Measurements from ENCODE around the gene SLBP.

SLBP gene

GRCh38 chr4:1748465-1748995 lies 36.4 kb upstream of the SLBP start:
- DNase-seq: peak; percentile 26 to 72

DNA sequence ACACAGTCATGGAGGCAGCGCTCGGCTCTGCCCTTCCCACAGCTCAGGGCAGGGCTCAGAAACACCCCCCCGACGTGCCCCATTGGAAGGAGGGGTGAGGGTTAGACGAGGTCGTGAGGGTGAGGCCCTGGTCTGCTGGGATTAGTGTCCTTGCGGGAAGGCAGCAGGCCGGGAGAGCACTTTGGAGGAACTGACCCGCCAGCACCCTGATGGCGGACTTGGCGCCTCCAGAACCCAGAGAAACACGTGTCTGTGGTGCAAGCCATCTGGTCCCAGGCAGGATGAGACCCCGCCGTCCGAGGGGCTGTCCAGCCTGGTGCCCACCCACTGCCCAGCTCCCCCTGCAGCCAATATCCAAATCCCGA lies 35.5 kb upstream of the SLBP start:
- DNase-seq: no peak

- no peak for DNase-seq
Measured at GRCh38 chr4:1746919-1747602, 34.9 kb upstream of the SLBP start.

- peak; percentile 39 to 79 for DNase-seq
Measured at GRCh38 chr4:1746265-1746691, 34.2 kb upstream of the SLBP start.

- DNase-seq: no peak
Measured at GRCh38 chr4:1745697-1746096, 33.6 kb upstream of the SLBP start.

GRCh38 chr4:1745165-1745564 lies 33.0 kb upstream of the SLBP start:
- no peak for DNase-seq

DNA sequence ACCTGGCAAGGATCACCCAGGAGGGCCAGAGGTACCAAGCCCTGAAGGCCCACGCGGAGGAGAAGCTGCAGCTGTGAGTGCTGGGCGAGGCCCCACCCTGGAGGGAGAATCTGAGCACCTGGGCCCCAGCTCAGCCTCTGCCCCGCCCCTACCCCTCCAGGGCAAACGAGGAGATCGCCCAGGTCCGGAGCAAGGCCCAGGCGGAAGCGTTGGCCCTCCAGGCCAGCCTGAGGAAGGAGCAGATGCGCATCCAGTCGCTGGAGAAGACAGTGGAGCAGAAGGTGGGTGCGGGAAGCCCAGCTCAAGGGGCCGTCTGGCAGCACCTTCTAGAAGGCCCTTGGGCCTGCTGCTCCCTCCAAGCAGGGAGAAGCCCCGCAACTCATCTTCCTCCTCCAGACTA lies 32.4 kb upstream of the SLBP start:
- DNase-seq: no peak

- no peak for DNase-seq
Measured at GRCh38 chr4:1743975-1744374, 31.9 kb upstream of the SLBP start.

GRCh38 chr4:1743551-1743950 lies 31.4 kb upstream of the SLBP start:
- DNase-seq: no peak

GRCh38 chr4:1741208-1741607 lies 29.1 kb upstream of the SLBP start:
- no peak for DNase-seq

GRCh38 chr4:1740021-1740545 lies 28.0 kb upstream of the SLBP start:
- no peak for DNase-seq

DNA sequence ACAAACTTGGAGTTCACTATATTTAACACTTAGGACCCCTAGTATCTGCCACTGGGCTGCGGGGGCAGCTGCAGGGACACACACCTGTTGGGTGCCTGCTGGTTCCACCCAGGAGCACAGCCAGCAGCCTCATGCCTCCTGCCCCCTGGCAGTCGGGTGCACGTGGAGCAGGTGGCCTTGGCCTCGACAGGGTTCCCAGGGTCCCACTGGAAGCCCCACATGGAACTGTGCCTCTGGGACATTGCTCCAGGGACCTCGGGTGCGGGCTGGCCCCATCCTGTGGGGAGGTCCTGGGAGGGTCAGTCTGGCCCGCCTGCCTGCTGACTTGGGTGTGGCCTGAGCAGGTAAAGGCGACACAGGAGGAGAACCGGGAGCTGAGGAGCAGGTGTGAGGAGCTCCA lies 27.2 kb upstream of the SLBP start:
- no peak for DNase-seq

- DNase-seq: no peak
Measured at GRCh38 chr4:1738410-1738809, 26.3 kb upstream of the SLBP start.

DNA sequence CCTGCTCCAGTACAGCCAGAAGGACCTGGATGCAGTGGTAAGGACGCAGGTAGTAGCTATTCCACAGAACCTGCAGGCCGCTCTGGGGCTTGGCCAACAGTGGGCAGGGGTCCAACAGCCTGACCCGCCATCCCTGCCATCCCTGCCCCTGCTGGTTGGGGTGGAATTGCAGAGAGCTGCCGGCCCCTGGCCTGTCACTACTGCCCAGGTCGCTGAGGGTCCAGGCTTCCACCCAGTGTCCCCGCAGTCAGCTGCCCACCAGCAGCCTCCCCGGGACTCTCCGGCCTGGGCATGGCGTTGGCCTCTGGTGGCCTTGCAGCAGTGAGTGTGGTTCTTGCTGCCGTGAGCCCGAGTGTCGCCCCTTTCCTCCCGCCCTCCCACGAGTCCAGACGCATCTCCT lies 25.5 kb upstream of the SLBP start:
- DNase-seq: no peak

GRCh38 chr4:1736812-1737211 lies 24.7 kb upstream of the SLBP start:
- no peak for DNase-seq

DNA sequence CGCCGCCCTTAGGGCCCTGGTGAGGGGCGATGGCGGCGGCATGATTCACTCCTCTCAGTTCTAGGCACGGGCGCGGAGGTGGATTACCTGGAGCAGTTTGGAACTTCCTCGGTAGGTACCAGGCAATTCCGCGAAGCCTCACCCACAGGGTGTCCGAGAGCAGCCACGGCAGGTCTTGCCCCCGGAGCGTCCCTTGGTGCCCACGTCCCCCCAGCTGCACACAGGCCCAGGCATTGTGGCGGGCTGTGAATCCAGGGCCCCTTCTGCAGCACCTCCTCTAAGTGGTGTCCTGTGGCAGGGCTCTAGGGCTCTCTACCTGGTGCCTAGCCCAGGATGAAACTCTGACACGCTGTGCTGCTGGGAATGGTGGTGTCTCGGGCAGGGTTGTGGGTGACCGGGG lies 23.1 kb upstream of the SLBP start:
- DNase-seq: no peak

DNA sequence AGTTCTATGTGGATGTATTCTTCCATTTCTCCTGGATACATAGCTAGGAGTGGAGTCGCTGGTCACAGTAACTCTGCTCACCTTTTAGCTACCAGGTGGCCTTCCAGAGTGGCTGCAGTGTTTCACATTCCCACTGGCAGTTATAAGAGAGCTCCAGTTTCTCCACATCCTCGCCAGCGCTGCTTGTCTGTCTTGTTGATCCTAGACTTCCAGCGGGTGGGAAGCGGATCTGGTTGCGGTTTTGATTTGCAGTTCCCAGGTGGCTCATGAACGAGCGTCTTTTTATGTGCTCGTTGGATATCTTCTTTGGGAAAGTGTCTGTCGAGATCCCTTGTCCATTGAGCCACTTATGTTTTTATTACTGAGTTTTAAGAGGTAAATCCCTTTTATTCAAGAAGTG lies 20.8 kb upstream of the SLBP start:
- DNase-seq: no peak

- DNase-seq: no peak
Measured at GRCh38 chr4:1731180-1731579, 19.1 kb upstream of the SLBP start.

GRCh38 chr4:1730532-1731135 lies 18.5 kb upstream of the SLBP start:
- DNase-seq: no peak

GRCh38 chr4:1728061-1728980 lies 16.2 kb upstream of the SLBP start:
- no peak for DNase-seq

DNA sequence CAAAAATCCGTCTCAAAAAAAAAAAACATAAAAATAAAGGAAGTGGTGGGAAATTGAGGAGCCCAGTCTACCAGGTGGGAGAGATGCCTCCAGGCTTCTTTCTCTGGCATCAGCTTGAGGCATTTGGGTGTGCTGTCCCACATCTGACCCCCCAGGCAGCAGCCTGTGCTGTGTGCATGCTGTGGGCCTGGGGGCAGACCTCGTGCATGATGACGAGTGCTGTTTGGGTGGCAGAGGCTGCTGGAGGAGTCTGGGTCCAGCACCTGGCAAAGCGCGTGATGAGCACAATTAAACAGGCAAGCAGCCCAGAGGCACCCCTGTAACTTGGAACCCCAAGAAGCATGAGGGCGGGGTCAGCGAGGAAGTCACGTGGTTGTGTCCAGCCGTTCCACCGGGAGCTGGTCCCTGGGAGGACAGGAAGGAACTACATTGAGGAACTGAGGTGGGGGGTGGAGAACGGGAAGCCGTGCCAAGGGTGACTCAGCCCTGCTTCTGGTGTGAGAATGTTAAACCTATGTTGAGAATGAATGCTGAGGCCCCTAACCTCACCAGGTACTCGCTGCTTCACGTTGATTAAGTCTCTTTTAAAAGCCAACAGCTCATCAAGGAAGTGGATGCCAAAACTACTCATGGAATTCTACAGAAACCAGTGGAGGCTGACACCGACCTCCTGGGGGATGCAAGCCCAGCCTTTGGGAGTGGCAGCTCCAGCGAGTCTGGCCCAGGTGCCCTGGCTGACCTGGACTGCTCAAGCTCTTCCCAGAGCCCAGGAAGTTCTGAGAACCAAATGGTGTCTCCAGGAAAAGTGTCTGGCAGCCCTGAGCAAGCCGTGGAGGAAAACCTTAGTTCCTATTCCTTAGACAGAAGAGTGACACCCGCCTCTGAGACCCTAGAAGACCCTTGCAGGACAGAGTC lies 15.3 kb upstream of the SLBP start:
- peak; percentile 77 to 79 for DNase-seq
